ENCODE measurements around the gene ORC2.

Gene ORC2

GRCh38 chr2:200860092-200860795 lies 103.2 kb downstream of the ORC2 start:
- DNase-seq = no peak
